OCI-LY7 (cell line): Measurements from ENCODE around the gene SYNPO. TPM values are rescaled to one million over a fixed set of nuclear protein-coding genes. Genes with fewer than 3 reads are reported as not detected.

ENCODE experiments used
- BruUV-seq: library from RNA; stranded (reverse); fragments of 400-500 nt; replicated peaks from 2 replicates; lab custom pipeline; 2021; lab: Mats Ljungman, UMichigan
- CTCF ChIA-PET: fragments of 300-600 bp; sonication (Branson Sonifier 250); formaldehyde crosslinking; loops from one replicate; lab custom pipeline; 2022; ENCODE audit warnings: antibody characterized with exemption; ENCODE audit not compliant: unreplicated experiment; lab: Charles Lee
- POLR2A ChIA-PET: fragments of 300-600 bp; sonication (Branson Sonifier 250); formaldehyde crosslinking; loops from one replicate; lab custom pipeline; 2022; ENCODE audit warnings: antibody characterized with exemption; lab: Charles Lee
- DNase-seq: peaks from one replicate; pipeline ENCODE4 v3.0.0-alpha.2; 2015; ENCODE audit warnings: low spot score
- H2AFZ ChIP-seq: fragments of 200-600 bp; sonication (generic), shearing (Covaris generic); 2 replicates; pipeline ENCODE4 v1.6.1; 2014; ENCODE audit warnings: mild to moderate bottlenecking, antibody characterized with exemption, low read length, moderate library complexity
- H3K27ac ChIP-seq: fragments of 200-600 bp; sonication (generic); 2 replicates; pipeline ENCODE4 v1.5.1; 2014; ENCODE audit warnings: mixed run types, low read depth, mild to moderate bottlenecking, moderate library complexity, low read length, inconsistent platforms; ENCODE audit not compliant: poor library complexity, severe bottlenecking
- H3K36me3 ChIP-seq: fragments of 200-600 bp; sonication (generic); 2 replicates; pipeline ENCODE4 v1.6.1; 2014; ENCODE audit warnings: mild to moderate bottlenecking, antibody characterized with exemption, low read length, moderate library complexity, mixed read lengths; ENCODE audit not compliant: insufficient read depth
- H3K4me1 ChIP-seq: fragments of 200-600 bp; sonication (generic); 2 replicates; pipeline ENCODE4 v1.5.1; 2014; ENCODE audit warnings: mild to moderate bottlenecking, low read length; ENCODE audit not compliant: insufficient read depth, poor library complexity, severe bottlenecking
- H3K4me2 ChIP-seq: fragments of 200-600 bp; sonication (generic); 2 replicates; pipeline ENCODE4 v1.6.1; 2014; ENCODE audit warnings: mild to moderate bottlenecking, low read length
- H3K4me3 ChIP-seq: fragments of 200-600 bp; sonication (generic); 2 replicates; pipeline ENCODE4 v1.5.1; 2014; ENCODE audit warnings: mild to moderate bottlenecking, low read depth, low read length; ENCODE audit not compliant: poor library complexity, severe bottlenecking
- H3K79me2 ChIP-seq: fragments of 200-600 bp; sonication (generic); 2 replicates; pipeline ENCODE4 v1.6.1; 2016; ENCODE audit warnings: low read depth, mild to moderate bottlenecking, low read length, moderate library complexity, mixed read lengths; ENCODE audit not compliant: insufficient read depth
- H3K9me2 ChIP-seq: fragments of 200-600 bp; sonication (generic); 2 replicates; pipeline ENCODE4 v1.6.1; 2016; ENCODE audit warnings: mild to moderate bottlenecking, low read length, mixed read lengths; ENCODE audit not compliant: insufficient read depth
- H3K9me3 ChIP-seq: fragments of 200-600 bp; sonication (generic); 2 replicates; pipeline ENCODE4 v1.6.1; 2014; ENCODE audit warnings: mild to moderate bottlenecking, mixed run types, low read length, mixed read lengths
- H4K20me1 ChIP-seq: fragments of 200-600 bp; sonication (generic); 2 replicates; pipeline ENCODE4 v1.6.1; 2014; ENCODE audit warnings: mild to moderate bottlenecking, antibody characterized with exemption, low read length, moderate library complexity, mixed read lengths; ENCODE audit not compliant: insufficient read depth
- EZH2phosphoT487 ChIP-seq: fragments of 200-600 bp; sonication (generic); IDR thresholded peaks from 2 replicates; pipeline ENCODE4 v1.6.1; 2018; ENCODE audit warnings: low read depth, borderline replicate concordance, mild to moderate bottlenecking, mixed run types, antibody characterized with exemption, low read length, moderate library complexity, mixed read lengths
- intact Hi-C: fragments of 100-400 bp; cut with micrococcal nuclease; formaldehyde crosslinking; loops from one replicate; pipeline ENCODE4 v1.10.0; 2022; ENCODE audit not compliant: unreplicated experiment
- total RNA-seq, 2 experiments: library from RNA; depleted of rRNA in 1 of 2; stranded (reverse); fragments of >200 nt in 1 of 2; shearing (Covaris generic) in 1 of 2; gene quantifications; 2 replicates each; pipeline ENCODE4 v1.2.3, GENCODE V29; 2014 to 2022
- TF ChIP-seq, protein P1 (sequence below): fragments of 200-600 bp; sonication (generic); conservative IDR thresholded peaks from 2 replicates; pipeline ENCODE4 v1.5.1; 2014; ENCODE audit warnings: mild to moderate bottlenecking, antibody characterized with exemption, low read length, moderate library complexity, mixed read lengths

The SYNPO gene
- total RNA-seq, 2 experiments from 2014 or later: 0.08 TPM; not detected in 1

DNA sequence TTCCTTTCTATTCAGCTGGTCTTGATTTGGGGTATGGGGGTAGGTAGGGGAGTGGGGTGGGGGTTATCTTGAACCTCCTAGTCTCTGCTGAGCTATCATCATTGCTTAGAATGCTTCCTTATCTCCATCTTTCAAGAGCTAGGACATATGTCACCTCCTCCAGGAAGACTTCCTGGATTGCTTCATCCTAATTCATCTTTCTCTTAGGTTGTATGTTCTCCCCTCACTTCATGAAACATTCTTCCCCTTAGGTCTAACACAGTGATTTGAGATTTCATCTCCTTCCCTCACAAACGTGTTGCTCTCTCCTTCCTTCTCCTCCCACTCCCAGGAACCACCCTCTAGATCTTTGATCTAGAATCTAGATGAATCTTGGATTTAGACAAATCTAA is 2.4 kb upstream of the SYNPO start:
- TF ChIP-seq, protein P1, sequence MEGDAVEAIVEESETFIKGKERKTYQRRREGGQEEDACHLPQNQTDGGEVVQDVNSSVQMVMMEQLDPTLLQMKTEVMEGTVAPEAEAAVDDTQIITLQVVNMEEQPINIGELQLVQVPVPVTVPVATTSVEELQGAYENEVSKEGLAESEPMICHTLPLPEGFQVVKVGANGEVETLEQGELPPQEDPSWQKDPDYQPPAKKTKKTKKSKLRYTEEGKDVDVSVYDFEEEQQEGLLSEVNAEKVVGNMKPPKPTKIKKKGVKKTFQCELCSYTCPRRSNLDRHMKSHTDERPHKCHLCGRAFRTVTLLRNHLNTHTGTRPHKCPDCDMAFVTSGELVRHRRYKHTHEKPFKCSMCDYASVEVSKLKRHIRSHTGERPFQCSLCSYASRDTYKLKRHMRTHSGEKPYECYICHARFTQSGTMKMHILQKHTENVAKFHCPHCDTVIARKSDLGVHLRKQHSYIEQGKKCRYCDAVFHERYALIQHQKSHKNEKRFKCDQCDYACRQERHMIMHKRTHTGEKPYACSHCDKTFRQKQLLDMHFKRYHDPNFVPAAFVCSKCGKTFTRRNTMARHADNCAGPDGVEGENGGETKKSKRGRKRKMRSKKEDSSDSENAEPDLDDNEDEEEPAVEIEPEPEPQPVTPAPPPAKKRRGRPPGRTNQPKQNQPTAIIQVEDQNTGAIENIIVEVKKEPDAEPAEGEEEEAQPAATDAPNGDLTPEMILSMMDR: no peak
- no peak for TF ChIP-seq EZH2phosphoT487
- DNase-seq: no peak
- ChIA-PET POLR2A (no interaction called here), CTCF (no interaction called here)
- Histone ChIP-seq H3K9me2 (no peaks in the 10 kb centered on the region), H3K4me1 (no peaks in the 10 kb centered on the region), H3K36me3 (no peaks in the 10 kb centered on the region), H3K9me3 (no peaks in the 10 kb centered on the region), H3K27ac (no peak overlapping the region), H3K79me2 (no peaks in the 10 kb centered on the region), H4K20me1 (no peaks in the 10 kb centered on the region), H2AFZ (no peak overlapping the region), H3K4me3 (no peak overlapping the region), H3K4me2 (no peak overlapping the region)
- intact Hi-C loops: no loop called here
- BruUV-seq: no TSS peak

DNA sequence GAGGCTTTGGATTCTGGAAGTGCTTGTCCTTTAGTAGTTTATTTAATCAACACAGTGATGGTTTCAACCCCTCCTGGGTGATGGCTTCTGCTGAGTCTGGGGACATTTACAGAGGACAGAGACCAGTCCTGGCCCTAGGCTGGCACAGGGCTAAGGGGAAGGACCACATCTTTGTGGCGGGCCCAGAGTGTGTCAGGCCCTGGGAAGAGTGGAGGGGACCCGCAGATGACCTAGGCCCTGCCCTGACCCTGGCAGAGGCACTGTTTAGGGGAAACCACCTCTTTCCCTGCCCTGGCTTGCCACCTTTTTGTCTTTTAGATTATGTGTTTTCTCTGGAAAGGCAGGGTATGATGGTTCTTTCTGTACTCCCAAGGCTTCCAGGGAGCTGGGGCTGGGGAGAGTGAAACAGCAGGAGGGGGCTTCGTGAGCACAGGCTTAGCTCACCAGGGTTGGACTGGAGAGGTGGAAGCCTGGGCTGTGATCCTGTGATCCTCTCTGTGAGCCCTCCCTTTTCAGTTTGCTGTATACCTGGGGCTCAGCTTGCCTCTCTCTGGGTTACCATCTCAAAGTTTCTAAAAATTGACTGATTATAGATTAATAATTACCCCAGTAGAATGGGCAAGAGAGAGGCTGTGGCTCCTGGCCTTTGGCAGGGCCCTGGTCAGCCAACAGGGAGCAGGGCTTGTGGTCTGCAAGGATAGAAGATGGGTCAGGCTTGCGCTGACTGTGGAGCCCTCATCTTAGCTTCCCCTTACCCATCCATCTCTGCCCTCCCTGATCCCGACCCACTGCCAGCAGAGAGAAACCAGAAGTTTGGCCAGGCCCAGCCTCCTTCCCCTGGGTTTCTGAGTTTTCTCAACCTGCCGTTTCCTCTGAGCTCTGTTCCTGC is 1.7 kb upstream of the SYNPO start:
- H3K79me2 ChIP-seq: no peaks in the 10 kb centered on the region
- no peak overlapping the region for H3K4me3 ChIP-seq
- ChIA-PET CTCF (no interaction called here), POLR2A (no interaction called here)
- no peaks in the 10 kb centered on the region for H3K36me3 ChIP-seq
- no TSS peak for BruUV-seq
- H4K20me1 ChIP-seq: no peaks in the 10 kb centered on the region
- no peak overlapping the region for H3K4me2 ChIP-seq
- no peaks in the 10 kb centered on the region for H3K9me2 ChIP-seq
- no peak overlapping the region for H2AFZ ChIP-seq
- no peaks in the 10 kb centered on the region for H3K9me3 ChIP-seq
- TF ChIP-seq, protein P1: no peak
- TF ChIP-seq EZH2phosphoT487: no peak
- no peak for DNase-seq
- H3K4me1 ChIP-seq: no peaks in the 10 kb centered on the region
- intact Hi-C loops: no loop called here
- no peak overlapping the region for H3K27ac ChIP-seq

DNA sequence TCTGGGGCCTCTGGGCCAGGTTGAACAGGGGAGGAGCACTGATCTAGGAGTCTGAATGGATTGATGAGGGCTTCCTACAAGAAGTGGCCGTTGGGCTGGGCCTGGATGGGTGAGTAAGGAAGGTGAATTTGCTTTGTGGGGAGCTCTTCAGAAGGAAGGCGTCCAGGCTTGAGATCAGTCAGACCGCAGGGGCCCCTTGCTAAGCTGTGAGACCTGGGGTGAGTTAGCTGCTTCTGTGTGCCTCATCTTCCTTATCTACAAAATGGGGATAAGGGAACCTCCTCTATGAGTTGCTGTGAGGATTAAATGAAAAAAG is 1.1 kb upstream of the SYNPO start:
- Histone ChIP-seq H3K27ac (no peak overlapping the region), H3K9me2 (no peaks in the 10 kb centered on the region), H4K20me1 (no peaks in the 10 kb centered on the region), H3K4me2 (no peak overlapping the region), H3K4me1 (no peaks in the 10 kb centered on the region), H3K4me3 (no peak overlapping the region), H3K79me2 (no peaks in the 10 kb centered on the region), H3K36me3 (no peaks in the 10 kb centered on the region), H3K9me3 (no peaks in the 10 kb centered on the region), H2AFZ (no peak overlapping the region)
- BruUV-seq: no TSS peak
- ChIA-PET CTCF (no interaction called here), POLR2A (no interaction called here)
- no peak for DNase-seq
- intact Hi-C loops: no loop called here
- TF ChIP-seq EZH2phosphoT487: no peak
- TF ChIP-seq, protein P1: no peak
